ENCODE data around the gene IL22RA1.

GRCh38 chr1:24151175-24151533 is 8.2 kb upstream of the IL22RA1 start:
- TF ChIP-seq CTCF (conservative IDR thresholded peaks at IDR 0.05; ENCODE audit: low read length) (no peak), EZH2phosphoT487 (IDR thresholded peaks at IDR 0.05; ENCODE audit: borderline replicate concordance, low read depth, low read length) (no peak)
